NK-92 treated with Interleukin-12 subunit alpha and Interleukin-12 subunit beta, amount 100 ng/mL, for 24 hours (cell line): ENCODE results near the gene ITGB5.
"Not testable (repeated sequence)": the region's sequence is repeated elsewhere in the genome, so short reads cannot be mapped to it uniquely, and the experiment has no call there.

ENCODE experiments used
- DNase-seq: peaks from one replicate; lab custom pipeline; 2025; lab: John Stamatoyannopoulos, UW

ITGB5 gene

DNA sequence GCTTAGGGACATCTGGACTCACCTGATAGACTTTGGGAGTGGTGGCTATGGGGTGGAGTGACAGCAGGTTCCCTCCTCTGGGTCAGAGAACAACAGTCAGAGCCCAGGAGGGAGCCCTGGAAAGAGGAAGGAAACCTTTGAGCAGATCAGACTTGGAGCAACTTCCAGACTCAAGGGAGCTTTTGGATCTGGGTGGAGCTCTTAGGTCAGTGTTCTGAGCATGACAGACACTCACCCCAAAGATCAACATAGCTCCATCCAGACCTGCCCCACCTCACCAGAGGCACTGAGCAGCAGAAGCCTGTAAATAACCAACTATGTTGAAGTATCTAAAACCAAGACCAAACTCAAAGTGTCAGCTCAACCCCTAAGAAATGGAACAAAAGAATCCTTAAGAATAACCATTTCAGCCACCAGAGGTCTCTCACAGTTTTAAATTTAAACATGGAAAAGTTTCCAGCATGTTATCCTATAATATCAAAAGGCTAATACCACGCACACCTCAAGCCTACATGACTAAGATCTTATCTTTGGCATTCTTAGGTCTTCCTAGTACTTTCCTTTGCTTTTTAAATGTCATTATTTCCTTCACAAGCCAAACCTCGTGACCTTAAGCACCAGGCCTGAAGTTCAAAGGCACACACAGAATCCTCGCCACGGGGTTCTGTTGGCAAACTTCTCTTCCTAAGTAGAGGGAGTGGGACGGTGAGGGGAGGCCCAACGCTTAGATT, 100.5 kb downstream of the ITGB5 start:
- DNase-seq, result no peak

DNA sequence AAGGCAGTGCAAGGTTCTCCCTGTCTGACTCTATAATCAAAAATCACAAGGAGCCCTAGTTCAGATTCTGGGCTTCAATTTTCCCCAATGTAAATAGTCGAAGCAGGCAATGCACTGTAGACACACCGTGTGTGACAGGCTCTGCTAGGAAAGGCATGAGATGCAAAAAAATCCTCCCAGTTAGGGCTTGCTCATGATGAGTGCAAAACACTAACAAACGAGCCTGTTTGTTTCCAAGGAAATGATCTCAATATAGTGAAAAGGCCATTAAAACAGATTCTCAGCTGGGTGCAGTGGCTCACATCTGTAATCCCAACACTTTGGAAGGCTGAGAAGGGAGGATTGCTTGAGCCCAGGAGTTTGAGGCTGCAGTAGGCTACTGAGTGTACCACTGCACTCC, 101.2 kb downstream of the ITGB5 start:
- DNase-seq, result no peak

- no peak for DNase-seq
Observed at GRCh38 chr3:124784686-124785382, 102.3 kb downstream of the ITGB5 start.

GRCh38 chr3:124783696-124784095, 103.5 kb downstream of the ITGB5 start:
- DNase-seq, result no peak

- not testable (repeated sequence) for DNase-seq
Observed at GRCh38 chr3:124782377-124782712, 104.8 kb downstream of the ITGB5 start.

DNA sequence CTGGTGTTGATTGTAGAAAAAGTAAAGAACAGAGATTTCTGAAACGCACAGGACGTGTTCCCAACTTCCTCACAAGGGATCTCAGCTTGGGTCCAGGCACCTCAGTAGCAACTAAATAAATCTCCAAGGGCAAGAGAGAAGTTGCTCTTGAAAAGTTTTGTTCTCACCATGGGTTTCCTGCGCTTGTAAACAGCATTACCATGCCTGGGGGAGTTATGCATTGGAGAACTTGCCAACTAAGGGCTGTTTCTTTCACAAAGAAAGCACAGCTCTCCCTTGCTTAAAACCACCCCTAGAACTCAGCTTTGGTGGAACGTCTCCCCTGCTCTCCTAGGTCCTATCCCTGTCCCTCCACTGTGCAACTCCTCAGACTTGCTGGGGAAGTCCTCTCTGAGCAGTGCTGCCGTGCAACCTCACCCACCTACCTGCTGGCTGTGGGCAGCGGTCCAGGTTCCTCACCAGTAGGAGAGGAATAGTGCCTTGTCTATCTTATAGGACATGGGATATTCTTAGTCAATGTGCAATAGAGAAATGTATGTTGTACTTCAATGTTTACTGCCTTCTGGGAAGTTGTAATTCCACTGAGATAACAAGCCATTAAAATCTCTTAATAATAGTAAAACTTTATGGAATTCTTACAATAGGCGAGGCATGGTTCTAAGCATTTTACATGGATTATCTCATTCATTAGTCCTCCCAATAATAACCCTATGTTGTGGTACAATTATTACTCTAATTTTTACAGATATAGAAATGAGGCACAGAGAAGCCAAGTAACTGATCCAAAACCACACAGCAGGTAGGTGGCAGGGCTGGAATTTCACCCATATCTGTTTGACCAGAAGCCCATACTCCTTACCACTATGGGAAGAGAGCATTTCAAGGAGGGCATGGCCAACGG, 105.4 kb downstream of the ITGB5 start:
- DNase-seq, result no peak

DNA sequence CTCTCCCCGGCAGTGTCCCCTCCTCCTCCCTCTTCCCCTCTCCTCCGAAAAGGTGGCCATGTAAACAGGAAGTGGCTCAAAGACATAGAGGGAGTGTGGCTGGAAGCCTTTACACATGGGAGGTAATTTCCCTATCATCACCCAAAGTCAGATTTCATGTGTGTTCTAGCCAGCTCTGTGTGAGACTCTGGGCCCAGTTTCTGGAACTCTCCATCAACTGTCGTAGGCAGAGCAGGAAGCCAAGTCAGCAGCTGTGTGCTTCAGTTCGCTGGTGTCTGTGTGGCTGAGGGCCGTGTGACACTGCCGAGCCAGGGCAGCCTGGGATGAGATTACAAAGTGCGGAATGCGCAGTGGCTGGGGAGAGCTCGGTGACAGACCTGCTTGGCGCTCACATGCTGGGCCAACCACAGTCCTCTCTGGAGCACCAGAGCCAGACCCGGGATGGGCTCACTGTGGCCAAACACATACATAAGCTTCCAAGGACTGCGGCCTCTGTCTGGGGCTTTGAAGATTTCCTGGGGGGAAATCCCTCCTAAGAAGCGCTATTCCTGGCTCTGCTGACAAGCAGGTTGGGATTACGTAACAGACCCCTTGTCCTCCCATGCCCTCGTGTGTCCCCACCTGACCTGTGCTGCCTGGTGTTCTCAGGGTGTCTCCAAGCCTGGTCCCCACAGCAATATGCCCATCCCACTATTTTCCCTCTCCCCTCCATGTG, 106.2 kb downstream of the ITGB5 start:
- DNase-seq, result no peak

- DNase-seq, result no peak
Observed at GRCh38 chr3:124780356-124780755, 106.8 kb downstream of the ITGB5 start.

- DNase-seq, result no peak
Observed at GRCh38 chr3:124779751-124780191, 107.4 kb downstream of the ITGB5 start.

GRCh38 chr3:124779116-124779515, 108.0 kb downstream of the ITGB5 start:
- no peak for DNase-seq

DNA sequence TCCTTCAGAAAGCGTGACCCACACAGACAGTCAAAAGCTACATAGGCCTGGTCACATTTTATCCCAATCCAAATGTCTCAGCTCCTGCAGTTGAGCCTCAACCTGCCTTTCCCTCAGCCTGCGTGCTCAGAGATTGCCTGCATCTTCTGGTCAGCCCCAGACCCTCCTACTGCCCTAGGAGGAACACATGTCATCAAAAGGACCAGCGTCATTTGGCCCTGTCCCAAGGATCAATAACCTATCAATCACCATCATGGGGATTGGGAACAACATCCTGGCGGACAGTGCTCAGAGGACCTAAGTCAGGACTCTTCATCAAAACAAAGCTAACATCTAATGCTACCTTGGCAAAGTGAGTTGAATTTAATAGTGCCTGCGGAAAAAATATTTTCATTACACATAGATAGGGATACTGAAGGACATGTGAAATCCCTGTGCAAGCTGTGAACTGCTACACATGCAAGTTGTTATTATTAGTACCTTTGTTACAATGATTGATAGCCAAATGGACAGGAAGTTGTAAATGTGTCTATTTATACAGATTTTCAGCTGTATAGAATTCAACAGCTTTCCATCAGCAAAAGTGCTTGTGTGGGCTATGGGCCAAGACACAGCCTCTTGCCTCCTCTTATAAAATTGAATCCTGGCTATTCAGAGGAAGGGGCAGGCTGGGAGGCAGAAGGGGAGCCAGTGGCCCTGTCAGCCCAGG, 109.2 kb downstream of the ITGB5 start:
- DNase-seq, result no peak

GRCh38 chr3:124776856-124777255, 110.3 kb downstream of the ITGB5 start:
- no peak for DNase-seq

DNA sequence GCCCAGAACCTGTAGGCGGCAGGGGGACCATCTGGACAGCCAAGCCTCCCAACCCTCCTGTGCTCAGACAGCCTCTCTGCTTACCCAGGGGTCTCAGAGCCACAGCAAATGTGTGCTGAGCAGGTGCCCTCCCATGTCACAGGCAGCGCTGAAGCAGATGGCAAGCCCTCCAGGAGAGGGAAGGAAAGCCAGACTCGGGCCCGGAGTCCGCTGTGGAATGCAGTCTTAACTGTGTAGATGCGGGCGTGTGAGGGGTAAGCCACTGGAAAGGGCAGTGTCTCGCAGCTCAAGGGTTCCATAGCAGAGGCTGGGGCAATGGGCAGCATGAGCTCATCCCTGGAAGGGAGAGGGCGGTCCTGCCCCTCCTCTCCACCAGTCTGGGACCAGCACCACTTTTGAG, 111.3 kb downstream of the ITGB5 start:
- DNase-seq, result no peak

GRCh38 chr3:124774841-124775402, 112.2 kb downstream of the ITGB5 start:
- DNase-seq, result no peak

DNA sequence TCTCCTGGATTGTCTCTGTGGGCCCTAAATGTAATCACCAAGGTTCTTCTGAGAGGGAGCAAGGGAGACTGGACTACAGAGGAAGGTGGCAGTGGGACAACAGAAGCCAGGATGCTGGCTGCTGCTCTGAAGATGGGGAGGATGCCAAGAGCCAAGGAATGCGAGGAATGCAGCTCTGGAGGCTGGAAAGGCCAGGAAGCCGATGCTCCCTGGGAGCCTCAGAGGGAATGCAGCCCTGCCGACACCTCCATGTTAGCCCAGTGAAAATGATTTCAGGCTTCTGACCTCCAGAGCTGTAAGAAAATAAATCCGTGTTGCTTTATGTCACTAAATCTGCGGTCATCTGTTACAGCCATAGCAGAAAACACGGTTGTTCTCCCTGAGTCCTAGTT, 112.8 kb downstream of the ITGB5 start:
- no peak for DNase-seq

- DNase-seq, result no peak
Observed at GRCh38 chr3:124773351-124774326, 113.5 kb downstream of the ITGB5 start.

DNA sequence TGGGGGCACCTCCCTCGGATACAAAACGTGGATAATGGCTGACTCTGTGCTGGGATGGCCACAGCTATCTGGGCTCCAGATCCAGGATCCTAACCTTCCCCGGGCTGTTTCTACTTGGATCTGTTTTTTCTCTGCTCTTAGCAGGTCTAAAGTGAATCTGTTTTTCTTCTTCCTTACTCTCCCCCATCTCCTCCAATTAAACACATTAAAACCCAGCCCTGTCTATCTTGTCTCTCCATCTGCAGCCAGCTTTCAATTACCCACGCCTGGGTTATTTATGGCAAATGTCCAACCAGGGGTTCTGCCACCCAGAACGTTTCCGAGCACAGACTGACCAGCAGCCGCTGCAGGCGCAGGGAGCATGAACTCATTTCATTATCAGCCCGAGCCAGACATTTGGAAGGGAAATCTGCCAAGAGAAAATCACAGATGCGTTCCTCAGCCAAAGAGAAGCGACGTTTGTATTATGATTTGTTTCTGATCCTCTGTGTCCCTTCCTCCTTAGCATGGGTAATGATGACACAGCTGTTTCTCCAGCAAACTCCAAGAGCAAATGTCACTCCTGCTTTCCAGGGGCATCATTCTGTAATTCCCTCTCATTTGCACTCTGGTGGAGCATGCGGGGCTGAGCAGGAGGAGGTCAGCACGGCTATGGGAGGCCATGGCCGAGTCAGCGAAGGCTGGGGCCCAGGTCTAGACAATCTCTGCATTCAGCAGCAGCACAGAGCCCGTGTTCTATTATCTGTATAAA, 114.9 kb downstream of the ITGB5 start:
- DNase-seq, result no peak

DNA sequence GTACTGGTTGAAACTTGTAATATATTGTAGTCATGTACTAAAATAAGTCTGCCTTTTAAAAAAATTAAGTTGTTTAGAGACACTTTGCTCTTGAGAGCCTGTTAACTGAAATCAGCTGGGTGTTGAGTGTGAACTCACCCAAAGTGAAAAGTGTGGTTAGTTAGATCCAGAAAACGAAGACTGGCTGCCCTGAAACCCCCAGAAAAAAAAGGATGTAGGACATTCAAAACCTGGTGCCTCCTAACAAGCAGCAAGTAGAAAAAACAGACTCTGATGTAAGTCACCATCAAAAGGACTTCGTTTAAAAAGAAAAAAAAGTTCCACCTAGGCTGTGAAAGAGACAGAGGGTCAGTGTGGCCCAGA, 116.1 kb downstream of the ITGB5 start:
- DNase-seq, result no peak
